Chondrocyte (in vitro differentiated cells): ENCODE measurements around the gene CMSS1. TPM values are rescaled to one million over a fixed set of nuclear protein-coding genes. Genes with fewer than 3 reads are reported as not detected.

Experiments used
- DNase-seq: peaks from one replicate; pipeline ENCODE4 v3.0.0; 2021; ENCODE audit warnings: mixed read lengths, low spot score
- H3K27ac Mint-ChIP-seq: one replicate; pipeline ENCODE4 v1.8.0; 2021; ENCODE audit warnings: mild to moderate bottlenecking, moderate library complexity, mixed read lengths; ENCODE audit not compliant: unreplicated experiment
- H3K27me3 Mint-ChIP-seq: 2 replicates; pipeline ENCODE4 v1.8.0; 2021; ENCODE audit warnings: low read depth, mixed read lengths
- H3K36me3 Mint-ChIP-seq: 2 replicates; pipeline ENCODE4 v1.8.0; 2021; ENCODE audit warnings: low read depth, mixed read lengths
- H3K4me1 Mint-ChIP-seq: 2 replicates; pipeline ENCODE4 v1.8.0; 2021; ENCODE audit warnings: low read depth, mild to moderate bottlenecking, mixed read lengths
- H3K4me3 Mint-ChIP-seq: one replicate; pipeline ENCODE4 v1.8.0; 2021; ENCODE audit warnings: mild to moderate bottlenecking, moderate library complexity, mixed read lengths; ENCODE audit not compliant: unreplicated experiment
- H3K9me3 Mint-ChIP-seq: 2 replicates; pipeline ENCODE4 v1.8.0; 2021; ENCODE audit warnings: low read depth, mixed read lengths
- microRNA-seq: library from miRNA; unstranded; fragments of <30 nt; microRNA quantifications from one replicate; pipeline ENCODE4 v1.2.0, GENCODE V29; 2020; ENCODE audit warnings: borderline number of aligned reads
- total RNA-seq: library from RNA; stranded (reverse); gene quantifications from 3 replicates; pipeline ENCODE4 v1.2.1, GENCODE V29; 2021
- TF ChIP-seq, protein P1 (sequence below): fragments of 200-600 bp; sonication (generic); IDR thresholded peaks from 2 replicates; pipeline ENCODE4 v1.5.0; 2021; ENCODE audit warnings: antibody characterized with exemption, mild to moderate bottlenecking, moderate library complexity

Gene CMSS1
- total RNA-seq, 1 donor from 2014 or later = 19.5 TPM

DNA sequence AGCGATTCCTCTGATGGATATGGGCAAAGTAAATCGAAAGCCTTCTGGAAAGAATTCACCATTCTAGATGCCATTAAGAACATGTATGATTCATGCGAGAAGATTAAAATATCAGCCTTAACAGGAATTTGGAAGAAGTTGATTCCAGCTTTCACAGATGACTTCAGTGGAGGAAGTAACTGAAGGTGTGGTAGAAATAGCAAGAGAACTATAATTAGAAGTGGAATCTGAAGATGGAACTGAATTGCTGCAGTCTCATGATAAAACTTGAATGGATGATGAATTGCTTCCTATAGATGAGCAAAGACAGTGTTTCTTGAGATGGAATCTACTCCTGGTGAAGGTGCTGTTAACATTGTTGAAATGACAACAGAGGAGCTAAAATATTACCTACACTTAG, 413.0 kb downstream of the CMSS1 start:
- TF ChIP-seq, protein P1, sequence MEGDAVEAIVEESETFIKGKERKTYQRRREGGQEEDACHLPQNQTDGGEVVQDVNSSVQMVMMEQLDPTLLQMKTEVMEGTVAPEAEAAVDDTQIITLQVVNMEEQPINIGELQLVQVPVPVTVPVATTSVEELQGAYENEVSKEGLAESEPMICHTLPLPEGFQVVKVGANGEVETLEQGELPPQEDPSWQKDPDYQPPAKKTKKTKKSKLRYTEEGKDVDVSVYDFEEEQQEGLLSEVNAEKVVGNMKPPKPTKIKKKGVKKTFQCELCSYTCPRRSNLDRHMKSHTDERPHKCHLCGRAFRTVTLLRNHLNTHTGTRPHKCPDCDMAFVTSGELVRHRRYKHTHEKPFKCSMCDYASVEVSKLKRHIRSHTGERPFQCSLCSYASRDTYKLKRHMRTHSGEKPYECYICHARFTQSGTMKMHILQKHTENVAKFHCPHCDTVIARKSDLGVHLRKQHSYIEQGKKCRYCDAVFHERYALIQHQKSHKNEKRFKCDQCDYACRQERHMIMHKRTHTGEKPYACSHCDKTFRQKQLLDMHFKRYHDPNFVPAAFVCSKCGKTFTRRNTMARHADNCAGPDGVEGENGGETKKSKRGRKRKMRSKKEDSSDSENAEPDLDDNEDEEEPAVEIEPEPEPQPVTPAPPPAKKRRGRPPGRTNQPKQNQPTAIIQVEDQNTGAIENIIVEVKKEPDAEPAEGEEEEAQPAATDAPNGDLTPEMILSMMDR = no peak
- no peaks in the 10 kb centered on the region for H3K27me3 Mint-ChIP-seq
- H3K36me3 Mint-ChIP-seq = no peaks in the 10 kb centered on the region
- H3K9me3 Mint-ChIP-seq = peaks cover 11% of the 10 kb centered on the region
- no peak overlapping the region for H3K27ac Mint-ChIP-seq
- no peak for DNase-seq
- H3K4me3 Mint-ChIP-seq = no peak overlapping the region
- peaks cover 31% of the 10 kb centered on the region for H3K4me1 Mint-ChIP-seq

Small RNA genes lying within 50 kb of the gene (microRNA-seq; reads per million reads assigned to microRNA genes)
- gene MIR3921 = not detected

Other genes starting within 250 kb of the CMSS1 start
- 2,310 to 3,570 TPM (median 2,343 TPM) in 3 replicates for gene COL8A1, start 179.3 kb upstream of the CMSS1 start, total RNA-seq